GM12878 (cell line): ENCODE measurements around the gene HIVEP2.

Experiments
- ATF3 ChIP-seq: IDR thresholded peaks from 2 replicates; pipeline ENCODE4 v1.6.1; 2011; ENCODE audit warnings: low read depth, mild to moderate bottlenecking, low read length, moderate library complexity, borderline replicate concordance; ENCODE audit errors: extremely low read depth
- BCL11A ChIP-seq: IDR thresholded peaks from 2 replicates; pipeline ENCODE4 v1.6.1; 2011; ENCODE audit warnings: low read depth, low read length
- EZH2 ChIP-seq: IDR thresholded peaks from 2 replicates; pipeline ENCODE4 v1.6.1; 2012; ENCODE audit warnings: low read depth, mild to moderate bottlenecking, control low read depth, inconsistent platforms, low read length, borderline replicate concordance; ENCODE audit not compliant: control insufficient read depth
- POLR2A ChIP-seq: IDR thresholded peaks from 2 replicates; pipeline ENCODE4 v1.6.1; 2011; ENCODE audit warnings: low read depth, mild to moderate bottlenecking, low read length
- POLR2AphosphoS5 ChIP-seq: IDR thresholded peaks from 2 replicates; pipeline ENCODE4 v1.6.1; 2011; ENCODE audit warnings: mild to moderate bottlenecking, low read length, inconsistent platforms
- RFX5 ChIP-seq: IDR thresholded peaks from 2 replicates; pipeline ENCODE4 v1.6.1; 2011; ENCODE audit warnings: low read depth, low read length, improper control_type of control experiment
- ZBTB33 ChIP-seq: fragments of 450-650 bp; IDR thresholded peaks from 2 replicates; pipeline ENCODE4 v1.6.1; 2017; ENCODE audit warnings: mild to moderate bottlenecking
- ZZZ3 ChIP-seq: IDR thresholded peaks from 2 replicates; pipeline ENCODE4 v1.6.1; 2011; ENCODE audit warnings: low read depth; ENCODE audit not compliant: control insufficient read depth, insufficient read length
- TF ChIP-seq, protein P1 (sequence below), 3 experiments: IDR thresholded peaks in 2 of 3; conservative IDR thresholded peaks in 1 of 3; 2 replicates each; pipeline ENCODE4 v1.5.1; 2011; ENCODE audit warnings: low read depth in 3 of 3, low read length in 3 of 3, mild to moderate bottlenecking in 3 of 3, control low read depth in 2 of 3, moderate library complexity in 2 of 3, inconsistent platforms in 1 of 3, mixed read lengths in 1 of 3; ENCODE audit not compliant: control insufficient read depth in 2 of 3, insufficient read depth in 1 of 3; ENCODE audit errors: extremely low read depth in 1 of 3

GRCh38 chr6:142937986-142938385 is 7.0 kb downstream of the HIVEP2 start:
- TF ChIP-seq, protein P1, sequence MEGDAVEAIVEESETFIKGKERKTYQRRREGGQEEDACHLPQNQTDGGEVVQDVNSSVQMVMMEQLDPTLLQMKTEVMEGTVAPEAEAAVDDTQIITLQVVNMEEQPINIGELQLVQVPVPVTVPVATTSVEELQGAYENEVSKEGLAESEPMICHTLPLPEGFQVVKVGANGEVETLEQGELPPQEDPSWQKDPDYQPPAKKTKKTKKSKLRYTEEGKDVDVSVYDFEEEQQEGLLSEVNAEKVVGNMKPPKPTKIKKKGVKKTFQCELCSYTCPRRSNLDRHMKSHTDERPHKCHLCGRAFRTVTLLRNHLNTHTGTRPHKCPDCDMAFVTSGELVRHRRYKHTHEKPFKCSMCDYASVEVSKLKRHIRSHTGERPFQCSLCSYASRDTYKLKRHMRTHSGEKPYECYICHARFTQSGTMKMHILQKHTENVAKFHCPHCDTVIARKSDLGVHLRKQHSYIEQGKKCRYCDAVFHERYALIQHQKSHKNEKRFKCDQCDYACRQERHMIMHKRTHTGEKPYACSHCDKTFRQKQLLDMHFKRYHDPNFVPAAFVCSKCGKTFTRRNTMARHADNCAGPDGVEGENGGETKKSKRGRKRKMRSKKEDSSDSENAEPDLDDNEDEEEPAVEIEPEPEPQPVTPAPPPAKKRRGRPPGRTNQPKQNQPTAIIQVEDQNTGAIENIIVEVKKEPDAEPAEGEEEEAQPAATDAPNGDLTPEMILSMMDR (IDR thresholded peaks at IDR 0.05 in 2 of 3, conservative IDR thresholded peaks at IDR 0.05 in 1 of 3; ENCODE audit: control insufficient read depth in 2 of 3, extremely low read depth in 1 of 3, insufficient read depth in 1 of 3, low read depth in 3 of 3, low read length in 3 of 3) = no peak
- TF ChIP-seq EZH2 = no peak
- TF ChIP-seq RFX5 = no peak
- TF ChIP-seq POLR2A = no peak
- TF ChIP-seq POLR2AphosphoS5 = no peak
- TF ChIP-seq BCL11A = no peak
- TF ChIP-seq ATF3 = no peak
- TF ChIP-seq ZBTB33 = no peak
- TF ChIP-seq ZZZ3 = no peak
